HG03103 (cell line): ENCODE results near the gene CIPC.

Experiments used
- ATAC-seq: cut with Tn5 transposase; IDR thresholded peaks from one replicate; pipeline ENCODE4 v1.9.1; 2021; ENCODE audit warnings: low read depth; ENCODE audit not compliant: unreplicated experiment

CIPC gene

DNA sequence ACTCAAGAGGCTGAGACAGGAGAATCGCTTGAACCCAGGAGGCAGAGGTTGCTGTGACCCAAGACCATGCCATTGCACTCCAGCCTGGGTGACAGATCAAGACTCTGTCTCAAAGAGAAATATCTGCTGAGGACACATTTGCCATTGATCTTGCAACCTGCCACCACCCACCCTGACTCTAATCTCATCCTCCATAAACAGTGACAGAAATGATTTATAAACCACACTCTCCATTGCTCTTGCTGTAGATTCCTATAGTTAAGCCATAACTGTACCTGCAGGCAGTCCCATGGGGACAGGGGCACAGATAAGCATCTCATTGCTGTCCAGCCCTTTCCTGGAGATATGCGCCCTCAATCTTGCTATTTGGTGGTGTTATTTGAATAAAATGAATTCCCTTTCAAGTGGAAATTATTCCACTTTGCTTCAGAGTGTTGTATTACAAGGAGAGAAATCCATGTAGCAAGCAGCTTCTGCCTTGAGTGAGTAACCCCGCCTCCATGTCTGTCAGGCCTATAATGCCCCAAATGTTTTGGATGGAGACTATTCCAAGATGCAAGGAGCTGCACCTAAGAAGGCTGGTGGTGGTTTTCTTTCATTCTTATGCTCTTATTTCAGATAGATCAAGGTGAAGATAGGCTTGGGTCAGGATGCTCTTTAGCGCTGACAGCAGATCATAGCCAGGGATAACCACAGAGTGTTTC lies 46.5 kb downstream of the CIPC start:
- no peak for ATAC-seq

DNA sequence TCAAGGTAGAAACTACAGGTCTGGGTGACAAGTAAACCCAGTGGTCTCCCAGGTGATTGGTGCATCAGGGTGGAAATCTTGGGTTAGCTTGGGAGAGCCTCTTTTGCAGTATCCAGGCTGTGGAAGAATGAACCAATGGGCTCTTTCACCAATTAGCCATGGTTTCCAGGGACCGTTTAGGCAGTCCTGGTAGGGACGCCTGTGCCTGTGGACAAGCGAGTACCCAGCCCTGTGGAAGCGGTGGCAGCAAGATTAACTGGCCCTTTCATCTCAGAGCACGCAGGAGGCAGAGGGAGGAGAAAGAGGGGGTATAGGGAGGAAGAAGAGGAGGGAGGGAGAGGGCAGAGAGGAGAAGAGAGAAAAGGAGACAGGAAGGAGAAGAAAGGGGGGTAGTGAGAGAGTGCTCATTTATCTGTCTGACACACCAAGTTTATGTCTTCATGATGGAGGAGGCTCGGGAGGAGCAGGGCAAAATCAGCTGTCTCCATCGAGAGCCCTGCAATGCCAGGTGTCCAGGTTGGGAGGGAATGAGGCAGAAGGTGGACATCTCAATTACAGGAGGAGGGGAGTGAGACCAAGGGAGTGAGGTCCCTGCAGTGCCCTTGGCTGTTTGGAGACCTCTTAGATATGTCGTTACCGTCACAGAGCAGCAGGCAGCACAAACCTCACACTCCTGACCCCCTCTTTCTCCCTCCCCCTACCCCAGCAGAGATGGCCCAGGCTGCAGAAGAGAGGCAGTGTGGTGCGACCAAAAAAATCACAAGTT lies 48.1 kb downstream of the CIPC start:
- no peak for ATAC-seq

GRCh38 chr14:77148510-77149231 lies 50.6 kb downstream of the CIPC start:
- no peak for ATAC-seq

GRCh38 chr14:77151245-77151644 lies 53.2 kb downstream of the CIPC start:
- no peak for ATAC-seq

- ATAC-seq, result no peak
Observed at GRCh38 chr14:77151918-77152588, 54.0 kb downstream of the CIPC start.

DNA sequence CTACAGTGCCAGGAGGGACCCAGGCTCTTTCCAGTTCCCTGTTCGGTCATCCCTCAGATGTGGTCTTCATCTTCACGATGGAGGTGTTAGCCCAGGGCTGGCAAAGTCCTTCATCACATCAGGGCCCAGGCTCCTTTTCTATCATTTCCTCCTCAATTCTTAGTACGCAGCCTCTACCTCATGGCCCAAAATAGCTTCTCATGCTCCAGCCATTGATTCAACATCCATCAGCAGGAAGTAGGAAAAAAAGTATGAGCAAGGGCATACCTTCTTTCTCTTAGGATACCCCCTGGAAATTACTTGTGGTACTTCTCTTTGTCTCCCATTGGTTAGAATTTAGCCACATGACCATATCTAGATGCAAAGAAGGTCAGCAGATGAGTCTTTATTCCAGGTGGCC lies 55.7 kb downstream of the CIPC start:
- no peak for ATAC-seq

DNA sequence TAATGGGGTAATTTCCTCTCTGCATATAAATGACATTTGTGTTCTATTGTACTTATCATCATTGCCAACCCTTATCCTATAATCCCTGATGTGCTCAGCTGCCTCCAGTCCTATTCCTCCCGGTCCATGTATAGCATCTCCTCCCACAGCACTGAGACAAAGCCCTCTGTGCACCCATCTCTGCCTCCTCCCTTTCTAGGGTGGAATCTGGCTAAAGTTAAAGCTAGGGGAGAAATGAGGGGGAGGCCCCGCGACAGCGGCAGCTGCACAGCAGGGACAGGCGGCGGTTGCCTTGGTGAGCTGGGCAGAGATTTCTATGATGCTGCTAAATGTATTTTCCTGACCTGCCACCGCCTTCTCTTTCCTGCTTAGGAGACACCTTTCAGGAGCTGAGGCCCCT lies 56.4 kb downstream of the CIPC start:
- ATAC-seq, result no peak

DNA sequence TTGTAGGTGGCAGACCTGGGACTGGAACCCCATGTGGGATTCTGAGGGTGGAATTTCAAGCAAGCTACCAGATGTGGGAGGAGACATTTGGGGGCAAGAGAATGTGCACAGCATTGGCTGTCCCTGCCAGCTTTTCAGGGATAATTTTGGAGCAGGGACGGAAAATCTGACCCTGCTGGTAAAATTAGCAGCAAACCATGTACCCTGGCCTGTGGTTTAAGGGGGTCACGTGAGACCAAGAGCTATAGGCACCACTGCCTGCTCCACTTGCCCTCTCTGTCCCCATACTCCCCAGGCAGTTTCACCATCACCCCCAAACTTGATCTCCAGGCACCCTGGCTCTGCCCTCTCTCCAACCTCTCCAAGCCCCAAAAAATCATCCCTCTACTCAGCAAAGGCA lies 57.0 kb downstream of the CIPC start:
- ATAC-seq, result no peak

DNA sequence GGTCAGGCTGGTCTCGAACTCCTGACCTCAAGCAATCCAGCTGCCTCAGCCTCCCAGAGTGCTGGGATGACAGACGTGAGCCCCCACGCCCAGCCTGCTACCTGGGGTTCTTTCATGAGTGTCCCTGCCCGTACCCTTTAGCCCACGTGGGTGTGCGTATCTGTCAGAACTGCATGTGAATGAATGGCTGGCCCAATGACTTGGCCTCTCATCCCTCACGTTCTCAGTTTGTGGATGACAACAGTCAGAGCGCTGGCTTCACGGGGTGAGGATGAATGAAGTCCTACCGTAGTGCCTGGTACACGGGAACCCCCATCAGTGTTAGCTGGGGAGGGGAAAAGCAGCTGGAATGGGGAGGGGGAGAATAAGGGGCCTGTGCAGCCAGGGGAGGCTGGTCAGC lies 59.7 kb downstream of the CIPC start:
- ATAC-seq, result no peak

- ATAC-seq, result no peak
Observed at GRCh38 chr14:77158175-77158881, 60.3 kb downstream of the CIPC start.

- ATAC-seq, result no peak
Observed at GRCh38 chr14:77158882-77159255, 60.8 kb downstream of the CIPC start.

DNA sequence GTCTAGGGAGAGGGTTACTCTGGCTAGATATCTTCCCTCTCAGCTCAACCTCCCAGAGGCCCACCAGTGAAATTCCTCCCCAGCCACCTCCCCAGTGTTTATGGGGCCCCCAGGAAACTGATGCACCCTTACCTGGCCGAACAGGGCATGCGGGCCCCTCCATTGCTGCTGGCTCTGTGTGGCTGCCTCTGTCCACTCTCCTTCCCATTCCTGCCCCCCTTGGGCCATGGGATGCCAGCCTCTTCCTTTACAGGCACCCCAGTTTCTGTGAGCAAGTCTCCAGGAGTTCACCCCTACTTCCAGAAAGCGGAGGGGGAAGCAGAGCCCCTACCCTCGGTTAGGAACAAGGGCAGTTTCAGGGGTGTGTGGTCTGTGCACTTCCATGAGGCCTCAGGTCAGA lies 63.0 kb downstream of the CIPC start:
- no peak for ATAC-seq
